Measurements from ENCODE around the gene EBF4. TPM values are rescaled to one million over a fixed set of nuclear protein-coding genes. Genes with fewer than 3 reads are reported as not detected.

Gene EBF4
- total and polyA plus RNA-seq, 12 donors: 1.6 to 29.7 (median 10.2) TPM

DNA sequence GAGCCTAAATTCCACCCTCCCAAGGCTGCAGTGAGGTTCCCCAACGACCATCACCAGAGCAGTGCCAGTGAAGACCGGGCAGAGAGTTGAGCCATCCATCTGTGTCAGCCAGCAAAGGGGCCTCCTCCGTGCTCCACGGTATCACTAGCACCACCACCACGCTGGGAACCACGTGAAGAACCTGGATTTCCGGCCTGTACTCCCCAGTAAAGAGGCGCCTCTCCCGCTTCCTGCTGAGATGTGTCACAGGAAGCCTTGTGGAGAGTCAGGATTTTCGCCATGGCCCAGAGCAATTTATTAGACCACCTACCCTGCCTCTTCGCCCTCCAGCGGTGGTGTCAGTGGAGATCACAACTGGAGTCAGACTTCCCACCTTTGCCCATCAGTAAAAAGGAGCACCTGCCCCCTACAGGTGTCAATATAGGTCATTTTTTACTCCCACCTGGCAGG, 79.1 kb downstream of the EBF4 start:
- WGBS, 4 donors: 52 to 58% (median 55%) methylated on average over 6 to 12 of the region's 12 CpGs
- Histone ChIP-seq H3K4me1 (replicated peaks in 1 of 2) (no peaks in the 10 kb centered on the region), H3K27me3 (peaks cover 11% of the 10 kb centered on the region), H3K4me3 (no peak overlapping the region), H3K27ac (no peak overlapping the region), H3K9me3 (replicated peaks in 1 of 3) (peaks cover 0 to 6% (median 0%) of the 10 kb centered on the region in 3 donors), H3K36me3 (replicated peaks in 1 of 2) (no peaks in the 10 kb centered on the region)
- intact Hi-C loops (cut with DNase I): no loop called here
- DNase-seq: no peak
- TF ChIP-seq POLR2A (IDR thresholded peaks at IDR 0.05): no peak
- TF ChIP-seq, protein P1, sequence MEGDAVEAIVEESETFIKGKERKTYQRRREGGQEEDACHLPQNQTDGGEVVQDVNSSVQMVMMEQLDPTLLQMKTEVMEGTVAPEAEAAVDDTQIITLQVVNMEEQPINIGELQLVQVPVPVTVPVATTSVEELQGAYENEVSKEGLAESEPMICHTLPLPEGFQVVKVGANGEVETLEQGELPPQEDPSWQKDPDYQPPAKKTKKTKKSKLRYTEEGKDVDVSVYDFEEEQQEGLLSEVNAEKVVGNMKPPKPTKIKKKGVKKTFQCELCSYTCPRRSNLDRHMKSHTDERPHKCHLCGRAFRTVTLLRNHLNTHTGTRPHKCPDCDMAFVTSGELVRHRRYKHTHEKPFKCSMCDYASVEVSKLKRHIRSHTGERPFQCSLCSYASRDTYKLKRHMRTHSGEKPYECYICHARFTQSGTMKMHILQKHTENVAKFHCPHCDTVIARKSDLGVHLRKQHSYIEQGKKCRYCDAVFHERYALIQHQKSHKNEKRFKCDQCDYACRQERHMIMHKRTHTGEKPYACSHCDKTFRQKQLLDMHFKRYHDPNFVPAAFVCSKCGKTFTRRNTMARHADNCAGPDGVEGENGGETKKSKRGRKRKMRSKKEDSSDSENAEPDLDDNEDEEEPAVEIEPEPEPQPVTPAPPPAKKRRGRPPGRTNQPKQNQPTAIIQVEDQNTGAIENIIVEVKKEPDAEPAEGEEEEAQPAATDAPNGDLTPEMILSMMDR (IDR thresholded peaks at IDR 0.05): no peak

DNA sequence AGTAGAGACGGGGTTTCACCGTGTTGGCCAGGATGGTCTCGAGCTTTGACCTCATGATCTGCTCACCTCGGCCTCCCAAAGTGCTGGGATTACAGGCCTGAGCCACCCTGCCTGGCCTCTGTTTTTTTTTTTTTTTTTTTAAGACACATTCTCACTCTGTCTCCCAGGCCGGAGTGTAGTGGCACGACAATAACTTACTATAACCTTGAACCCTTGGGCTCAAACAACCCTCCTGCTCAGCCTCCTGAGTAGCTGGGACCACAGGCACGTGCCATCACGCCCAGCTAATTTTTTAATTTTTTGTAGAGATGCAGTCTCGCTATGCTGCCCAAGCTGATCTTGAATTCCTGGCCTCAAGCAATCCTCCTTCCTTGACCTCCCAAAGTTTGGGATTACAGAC, 81.2 kb downstream of the EBF4 start:
- no peak for DNase-seq
- H3K4me1 ChIP-seq (replicated peaks in 1 of 2): no peaks in the 10 kb centered on the region
- H3K36me3 ChIP-seq (replicated peaks in 1 of 2): no peaks in the 10 kb centered on the region
- H3K27me3 ChIP-seq: peaks cover 4% of the 10 kb centered on the region
- intact Hi-C loops (cut with DNase I): no loop called here
- no peak overlapping the region for H3K4me3 ChIP-seq
- 68 to 86% (median 85%) methylated on average over 9 of the region's 9 CpGs for WGBS, 4 donors
- peaks cover 0 to 6% (median 0%) of the 10 kb centered on the region in 3 donors for H3K9me3 ChIP-seq (replicated peaks in 1 of 3)
- TF ChIP-seq, protein P1 (IDR thresholded peaks at IDR 0.05): no peak
- TF ChIP-seq POLR2A (IDR thresholded peaks at IDR 0.05): no peak
- no peak overlapping the region for H3K27ac ChIP-seq

DNA sequence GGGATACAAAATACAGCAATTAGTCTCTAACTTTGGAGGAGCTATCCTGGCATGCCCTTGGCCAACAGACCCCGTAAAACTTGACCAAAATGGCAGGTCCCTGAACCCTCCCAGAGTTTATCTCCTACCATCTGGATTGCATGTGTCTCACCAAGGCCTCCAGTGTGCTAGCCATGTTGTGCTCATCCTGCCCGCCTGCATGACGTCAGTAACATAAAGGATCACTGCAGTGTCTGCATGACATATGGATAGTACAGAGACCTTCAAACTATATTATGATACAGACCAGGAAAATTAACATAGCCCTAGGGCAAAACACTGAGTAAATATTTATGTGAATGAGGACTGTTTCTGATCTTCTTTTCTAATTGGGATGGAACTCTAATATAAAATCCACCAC, 82.6 kb downstream of the EBF4 start:
- no peak overlapping the region for H3K4me3 ChIP-seq
- 55 to 70% (median 70%) methylated on average over 2 to 3 of the region's 3 CpGs for WGBS, 4 donors
- no peak overlapping the region for H3K27ac ChIP-seq
- no peaks in the 10 kb centered on the region for H3K36me3 ChIP-seq (replicated peaks in 1 of 2)
- intact Hi-C loops (cut with DNase I): no loop called here
- H3K27me3 ChIP-seq: peaks cover 4% of the 10 kb centered on the region
- no peak for DNase-seq
- peaks cover 0 to 6% (median 0%) of the 10 kb centered on the region in 3 donors for H3K9me3 ChIP-seq (replicated peaks in 1 of 3)
- TF ChIP-seq, protein P1 (IDR thresholded peaks at IDR 0.05): no peak
- TF ChIP-seq POLR2A (IDR thresholded peaks at IDR 0.05): no peak
- H3K4me1 ChIP-seq (replicated peaks in 1 of 2): no peaks in the 10 kb centered on the region

DNA sequence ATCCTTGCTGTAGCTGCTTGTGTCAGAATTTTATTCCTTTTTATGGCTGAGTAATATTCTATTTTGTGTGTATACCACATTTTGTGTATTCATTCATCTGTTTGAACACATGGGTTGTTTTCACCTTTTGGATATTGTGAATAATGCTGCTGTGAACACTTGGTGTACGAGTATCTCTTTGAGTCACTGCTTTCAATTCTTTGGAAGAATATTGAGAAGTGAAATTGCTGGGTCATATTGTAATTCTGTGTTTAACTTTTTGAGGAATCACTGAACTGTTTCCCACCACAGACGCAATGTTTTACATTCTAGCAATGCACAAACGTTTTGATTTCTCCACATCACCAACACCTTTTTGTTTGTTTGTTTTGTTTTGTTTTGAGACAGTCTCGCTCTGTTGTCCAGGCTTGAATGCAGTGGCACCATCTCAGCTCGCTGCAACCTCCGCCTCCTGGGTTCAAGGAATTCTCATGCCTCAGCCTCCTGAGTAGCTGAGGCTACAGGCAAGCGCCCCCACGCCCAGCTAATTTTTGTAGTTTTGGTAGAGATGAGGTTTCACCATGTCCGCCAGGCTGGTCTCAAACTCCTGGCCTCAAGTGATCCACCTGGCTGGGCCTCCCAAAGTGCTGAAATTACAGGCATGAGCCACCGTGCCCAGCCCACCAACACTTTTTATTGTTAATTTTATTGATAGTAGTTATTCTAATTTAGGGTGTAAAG, 86.2 kb downstream of the EBF4 start:
- peaks cover 0 to 6% (median 0%) of the 10 kb centered on the region in 3 donors for H3K9me3 ChIP-seq (replicated peaks in 1 of 3)
- no peak overlapping the region for H3K27ac ChIP-seq
- no peaks in the 10 kb centered on the region for H3K4me1 ChIP-seq (replicated peaks in 1 of 2)
- TF ChIP-seq POLR2A (IDR thresholded peaks at IDR 0.05): no peak
- TF ChIP-seq, protein P1 (IDR thresholded peaks at IDR 0.05): no peak
- peaks cover 4% of the 10 kb centered on the region for H3K27me3 ChIP-seq
- no peak for DNase-seq
- WGBS, 4 donors: 75 to 83% (median 77%) methylated on average over 10 of the region's 10 CpGs
- H3K4me3 ChIP-seq: no peak overlapping the region
- H3K36me3 ChIP-seq (replicated peaks in 1 of 2): no peaks in the 10 kb centered on the region
- intact Hi-C loops (cut with DNase I): no loop called here
